Measurements from ENCODE around the gene SLC25A30.
"Not testable (repeated sequence)": the region's sequence is repeated elsewhere in the genome, so short reads cannot be mapped to it uniquely, and the experiment has no call there.

The SLC25A30 gene

GRCh38 chr13:45432737-45433380 lies 14.7 kb upstream of the SLC25A30 start:
- DNase-seq (no peak), ATAC-seq (no peak)

- ATAC-seq, DNase-seq: not testable (repeated sequence)
Measured at GRCh38 chr13:45426056-45426841, 8.1 kb upstream of the SLC25A30 start.

- ATAC-seq (no peak), DNase-seq (no peak)
Measured at GRCh38 chr13:45422731-45423292, 4.6 kb upstream of the SLC25A30 start.

GRCh38 chr13:45419945-45420344 lies 1.8 kb upstream of the SLC25A30 start:
- DNase-seq (no peak), ATAC-seq (no peak)

GRCh38 chr13:45419389-45419788 lies 1.2 kb upstream of the SLC25A30 start:
- DNase-seq, ATAC-seq: not testable (repeated sequence)

- DNase-seq (no peak), ATAC-seq (no peak)
Measured at GRCh38 chr13:45416516-45417128, 1.6 kb downstream of the SLC25A30 start.

GRCh38 chr13:45415112-45415511 lies 3.1 kb downstream of the SLC25A30 start:
- DNase-seq: no peak
- no peak for ATAC-seq

GRCh38 chr13:45413826-45414307 lies 4.3 kb downstream of the SLC25A30 start:
- DNase-seq (no peak), ATAC-seq (no peak)

- ATAC-seq: no peak
- DNase-seq: no peak
Measured at GRCh38 chr13:45412274-45413049, 5.7 kb downstream of the SLC25A30 start.

- DNase-seq (no peak), ATAC-seq (no peak)
Measured at GRCh38 chr13:45411631-45412030, 6.5 kb downstream of the SLC25A30 start.

GRCh38 chr13:45411221-45411620 lies 7.0 kb downstream of the SLC25A30 start:
- ATAC-seq (no peak), DNase-seq (no peak)

- ATAC-seq (no peak), DNase-seq (no peak)
Measured at GRCh38 chr13:45410466-45410865, 7.7 kb downstream of the SLC25A30 start.

GRCh38 chr13:45410001-45410400 lies 8.2 kb downstream of the SLC25A30 start:
- no peak for ATAC-seq

GRCh38 chr13:45406421-45406820 lies 11.8 kb downstream of the SLC25A30 start:
- ATAC-seq: no peak
- no peak for DNase-seq

More at GRCh38 chr13:45410001-45410400, 8.2 kb downstream of the SLC25A30 start:
- no peak for DNase-seq

GRCh38 chr13:45403081-45403480 lies 15.1 kb downstream of the SLC25A30 start:
- DNase-seq (no peak), ATAC-seq (no peak)

- no peak for ATAC-seq
- no peak for DNase-seq
Measured at GRCh38 chr13:45402641-45403040, 15.5 kb downstream of the SLC25A30 start.

- ATAC-seq: no peak
- DNase-seq: no peak
Measured at GRCh38 chr13:45401314-45401713, 16.9 kb downstream of the SLC25A30 start.

GRCh38 chr13:45398877-45399276 lies 19.3 kb downstream of the SLC25A30 start:
- peak; percentile 44 for DNase-seq
- ATAC-seq: no peak

- DNase-seq (no peak), ATAC-seq (no peak)
Measured at GRCh38 chr13:45396533-45397095, 21.6 kb downstream of the SLC25A30 start.

GRCh38 chr13:45393941-45394570 lies 24.1 kb downstream of the SLC25A30 start:
- ATAC-seq (no peak), DNase-seq (peak; percentile 46)

GRCh38 chr13:45392811-45393210 lies 25.4 kb downstream of the SLC25A30 start:
- ATAC-seq: no peak
- DNase-seq: no peak
